ENCODE measurements around the gene SUPT6H.

SUPT6H gene

GRCh38 chr17:28703552-28704218, 41.7 kb downstream of the SUPT6H start:
- DNase-seq: no peak

- DNase-seq: no peak
Observed at GRCh38 chr17:28704219-28704858, 42.3 kb downstream of the SUPT6H start.

- DNase-seq: no peak
Observed at GRCh38 chr17:28705074-28705659, 43.2 kb downstream of the SUPT6H start.

GRCh38 chr17:28705728-28706334, 43.8 kb downstream of the SUPT6H start:
- DNase-seq: no peak

GRCh38 chr17:28706471-28707338, 44.7 kb downstream of the SUPT6H start:
- DNase-seq: no peak

GRCh38 chr17:28707339-28707720, 45.3 kb downstream of the SUPT6H start:
- DNase-seq: no peak

GRCh38 chr17:28710861-28711722, 49.1 kb downstream of the SUPT6H start:
- peak; percentile 90 for DNase-seq

- DNase-seq: peak; percentile 46
Observed at GRCh38 chr17:28711723-28712031, 49.7 kb downstream of the SUPT6H start, which contains the start of gene PROCA1. TSS of gene PROCA1 (minus strand) at chr17:28711888. CDS start at chr17:28711660, 228 bp downstream.

- DNase-seq: peak; percentile 72
Observed at GRCh38 chr17:28712032-28712704, 50.2 kb downstream of the SUPT6H start.

- DNase-seq: no peak
Observed at GRCh38 chr17:28712705-28713415, 50.9 kb downstream of the SUPT6H start.

- DNase-seq: no peak
Observed at GRCh38 chr17:28714281-28714680, 52.3 kb downstream of the SUPT6H start.

- no peak for DNase-seq
Observed at GRCh38 chr17:28715217-28715616, 53.2 kb downstream of the SUPT6H start.

- DNase-seq: peak; percentile 33
Observed at GRCh38 chr17:28716740-28717577, 55.0 kb downstream of the SUPT6H start.

- DNase-seq: peak; percentile 50
Observed at GRCh38 chr17:28717578-28718332, 55.8 kb downstream of the SUPT6H start, which contains the start of gene RAB34. TSS of gene RAB34 (minus strand) at chr17:28717868. CDS start at chr17:28717266, 602 bp downstream.

- no peak for DNase-seq
Observed at GRCh38 chr17:28718333-28719020, 56.5 kb downstream of the SUPT6H start.

GRCh38 chr17:28719021-28719433, 57.0 kb downstream of the SUPT6H start:
- DNase-seq: no peak

GRCh38 chr17:28720247-28720996, 58.4 kb downstream of the SUPT6H start:
- DNase-seq: peak; percentile 37

GRCh38 chr17:28720997-28721329, 59.0 kb downstream of the SUPT6H start:
- DNase-seq: peak; percentile 22

Measured in stimulated activated CD4-positive, alpha-beta T cell treated with anti-CD3 and anti-CD28 coated beads, Interleukin-4, amount 100 ng/mL, for 1 hour (primary cell).